GM21576 (cell line): ENCODE data around the gene DSCAM.
"Not testable (repeated sequence)": the region's sequence is repeated elsewhere in the genome, so short reads cannot be mapped to it uniquely, and the experiment has no call there.

ENCODE experiments used
- ATAC-seq: cut with Tn5 transposase; IDR thresholded peaks from one replicate; pipeline ENCODE4 v1.9.1; 2021; ENCODE audit warnings: mild to moderate bottlenecking, moderate library complexity; ENCODE audit not compliant: unreplicated experiment

DSCAM gene

GRCh38 chr21:40028393-40028792, 818.6 kb downstream of the DSCAM start:
- not testable (repeated sequence) for ATAC-seq

- ATAC-seq = no peak
These were observed 825.2 kb downstream of the DSCAM start for GRCh38 chr21:40021558-40022351.

DNA sequence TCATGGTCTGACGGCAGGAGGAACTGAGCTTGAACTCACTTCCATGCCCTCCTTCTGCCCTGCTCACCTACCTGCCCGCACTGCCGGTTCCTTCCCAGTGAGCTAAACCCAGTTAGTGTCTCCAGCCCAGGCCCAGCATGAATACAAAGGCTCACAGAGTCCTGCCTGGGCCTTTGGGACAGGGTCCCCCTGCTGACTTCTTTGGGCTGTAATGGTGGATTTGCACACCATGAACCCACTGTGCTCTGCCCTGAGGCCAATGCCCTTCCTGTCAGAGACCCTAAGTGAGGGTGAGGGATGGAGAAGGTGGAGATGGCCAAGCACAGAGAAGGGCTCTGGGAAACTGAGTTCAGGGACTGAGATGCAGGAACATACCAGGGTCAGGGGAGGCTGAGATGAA, 826.3 kb downstream of the DSCAM start:
- no peak for ATAC-seq

DNA sequence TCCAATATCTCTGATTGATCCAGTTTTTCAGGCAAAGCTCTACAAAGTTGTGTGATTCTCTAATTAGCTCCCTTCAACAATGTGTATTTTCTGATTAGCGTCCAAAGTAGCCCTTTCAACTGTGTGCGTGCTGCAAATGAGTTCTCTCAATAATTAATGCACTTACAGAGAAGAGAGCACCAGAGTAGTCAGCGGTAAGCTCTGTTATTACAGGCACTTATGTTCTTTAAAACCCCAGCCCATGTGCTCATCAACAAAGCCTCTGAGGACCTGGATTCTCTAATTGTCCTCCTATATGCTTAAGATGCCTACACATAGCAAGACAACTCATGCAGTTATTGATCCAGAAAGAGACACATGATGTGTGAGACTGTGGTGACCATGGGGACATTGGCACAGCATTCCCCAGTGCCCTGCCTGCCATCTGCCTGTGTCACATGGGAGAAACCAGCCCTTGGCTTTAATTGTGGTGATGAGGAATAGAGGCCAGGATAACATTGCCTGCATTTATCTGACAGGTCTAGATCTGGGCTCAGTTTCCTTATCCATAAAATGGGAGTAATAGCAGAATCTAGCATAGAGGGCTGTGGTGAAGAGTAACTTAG, 828.0 kb downstream of the DSCAM start:
- ATAC-seq = no peak

DNA sequence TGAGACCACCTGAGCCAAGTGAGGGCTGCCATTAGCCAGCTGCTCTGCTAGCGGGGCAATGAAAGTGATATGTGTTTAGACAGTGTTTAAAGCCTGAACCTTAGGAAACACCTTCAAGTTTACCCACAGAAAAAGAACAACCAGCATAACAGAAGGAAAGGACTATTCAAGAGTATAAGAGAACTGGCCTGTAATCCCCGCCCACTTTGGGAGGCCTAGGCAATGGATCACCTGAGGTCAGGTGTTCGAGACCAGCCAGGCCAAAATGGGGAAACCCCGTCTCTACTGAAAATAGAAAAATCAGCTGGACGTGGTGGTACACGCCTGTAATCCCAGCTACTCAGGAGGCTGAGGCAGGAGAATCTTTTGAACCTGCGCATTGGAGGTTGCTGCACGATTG, 830.3 kb downstream of the DSCAM start:
- no peak for ATAC-seq

- no peak for ATAC-seq
These were observed 830.7 kb downstream of the DSCAM start for GRCh38 chr21:40016234-40016633.

DNA sequence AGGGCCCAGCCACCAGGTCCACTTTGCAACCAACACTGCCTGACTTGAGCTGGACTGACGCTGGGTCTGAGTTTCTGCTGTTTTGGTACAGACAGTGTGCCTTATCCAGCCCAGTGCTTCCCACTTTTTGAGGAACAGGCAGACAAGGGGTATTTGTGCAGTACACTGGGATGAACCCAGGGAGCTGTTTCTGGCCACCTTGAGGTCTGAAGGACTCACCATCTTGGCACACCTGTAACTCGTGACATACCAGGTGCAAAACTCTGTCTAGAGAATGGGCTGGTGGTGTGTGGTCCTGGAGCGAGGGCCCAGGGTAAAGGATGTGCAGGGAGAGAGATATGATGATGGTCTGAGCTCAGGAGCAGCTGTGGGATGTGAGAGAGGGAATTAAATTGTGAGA, 831.1 kb downstream of the DSCAM start:
- no peak for ATAC-seq

GRCh38 chr21:40014394-40014793, 832.6 kb downstream of the DSCAM start:
- no peak for ATAC-seq

DNA sequence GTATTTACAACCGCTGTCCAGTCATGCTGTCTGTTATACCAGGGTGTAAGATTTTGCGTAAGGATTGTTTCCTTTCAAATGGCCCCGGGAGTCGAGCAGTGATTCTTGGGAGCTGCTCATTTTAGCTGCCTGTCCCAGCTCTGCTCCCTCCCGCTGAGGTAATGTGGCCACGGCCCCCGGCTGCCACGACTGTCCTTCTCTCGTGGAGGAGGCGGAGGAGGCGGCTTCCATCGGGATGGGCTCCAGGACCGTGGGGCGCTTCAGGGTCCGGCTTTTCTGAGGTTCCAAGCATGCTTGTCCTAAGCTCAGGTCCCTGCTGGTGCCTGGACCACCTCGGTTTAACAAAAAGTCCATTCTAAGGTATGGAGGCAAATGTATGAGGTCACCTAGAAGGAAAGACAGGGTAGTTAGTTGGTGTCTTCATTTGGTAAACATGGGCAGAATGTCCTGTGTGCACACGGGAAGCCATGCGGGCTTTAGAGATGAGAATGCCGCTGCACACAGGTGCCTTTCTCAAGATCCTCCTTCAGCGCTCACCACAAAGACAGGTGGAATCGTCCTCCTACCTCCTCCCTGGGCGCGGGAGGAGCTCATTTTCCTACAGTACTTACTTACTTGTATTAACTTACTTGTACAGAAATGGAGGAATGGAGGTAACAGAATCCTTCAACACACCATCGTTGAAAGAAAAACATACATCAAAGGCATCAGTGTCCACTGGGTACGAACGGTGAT, 833.8 kb downstream of the DSCAM start:
- ATAC-seq = no peak

DNA sequence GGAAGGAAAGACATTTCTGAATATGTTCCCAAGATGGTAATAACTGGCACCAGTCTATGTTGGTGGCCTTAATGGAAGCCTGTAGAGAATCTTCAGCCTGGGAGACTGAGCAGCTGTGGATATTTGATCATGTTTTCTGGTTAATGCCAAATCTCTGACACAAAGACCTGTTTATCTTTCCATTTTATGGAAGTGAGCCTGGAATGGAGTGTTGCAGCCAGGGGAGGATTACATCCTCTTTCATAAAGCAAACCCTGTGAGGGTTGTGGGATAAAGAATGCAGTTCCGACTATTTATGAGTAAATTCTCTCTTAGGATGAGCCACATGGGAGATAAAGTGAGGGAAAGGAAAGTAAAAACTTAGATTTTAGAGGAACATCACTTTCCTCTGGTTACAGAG, 835.6 kb downstream of the DSCAM start:
- ATAC-seq = no peak

DNA sequence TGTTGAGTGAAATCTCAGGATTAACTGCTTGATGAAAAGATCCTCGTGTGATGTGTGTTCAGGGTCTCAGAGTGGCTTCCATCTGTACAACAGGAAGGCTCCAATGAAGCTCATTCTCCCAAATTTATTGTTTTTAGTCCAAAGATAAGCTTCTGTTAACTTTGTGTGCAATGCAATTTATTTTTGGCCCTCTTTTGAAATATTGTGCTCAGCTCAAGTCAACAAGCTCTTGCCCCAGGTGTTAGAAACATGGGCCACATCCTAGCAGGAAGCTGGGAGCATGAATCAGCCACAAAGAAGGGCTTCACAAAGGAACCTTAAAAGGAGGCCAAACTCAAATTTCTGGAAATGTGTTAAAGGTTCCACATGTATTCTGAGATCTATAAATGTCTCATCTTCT, 844.0 kb downstream of the DSCAM start:
- ATAC-seq = no peak

DNA sequence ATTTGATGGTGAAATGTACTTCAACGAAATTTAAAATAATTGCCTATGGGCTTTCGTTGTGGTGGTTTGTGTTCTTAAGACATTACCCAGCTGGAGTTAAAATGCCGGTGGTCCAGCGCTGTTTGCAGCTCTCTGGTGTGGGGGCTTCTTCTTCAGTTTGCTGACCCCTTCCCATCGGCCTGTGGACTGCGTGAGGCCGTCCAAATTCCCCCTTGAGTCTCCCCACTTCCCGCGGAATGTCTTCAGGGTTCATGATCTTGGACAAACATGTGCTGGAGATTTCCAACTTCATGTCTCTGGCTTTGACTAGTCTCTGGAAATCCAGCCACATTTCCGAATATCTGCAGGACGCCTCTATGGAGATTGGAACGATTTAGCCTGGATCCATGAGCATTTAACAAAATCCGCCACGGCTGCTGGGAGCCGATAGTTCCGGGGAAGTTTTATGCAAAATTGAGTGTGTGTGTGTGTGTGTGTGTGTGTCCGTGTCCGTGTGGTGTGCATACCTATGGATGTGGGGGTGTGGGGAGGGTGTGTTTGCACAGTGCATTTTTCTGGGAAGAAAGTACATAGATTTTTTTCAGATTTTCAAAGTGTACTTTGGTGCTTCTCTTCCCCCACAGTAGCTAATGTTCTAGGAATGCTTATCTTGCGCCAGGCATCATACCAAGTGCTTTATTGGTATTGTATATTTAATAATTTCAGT, 862.5 kb downstream of the DSCAM start:
- ATAC-seq = no peak

DNA sequence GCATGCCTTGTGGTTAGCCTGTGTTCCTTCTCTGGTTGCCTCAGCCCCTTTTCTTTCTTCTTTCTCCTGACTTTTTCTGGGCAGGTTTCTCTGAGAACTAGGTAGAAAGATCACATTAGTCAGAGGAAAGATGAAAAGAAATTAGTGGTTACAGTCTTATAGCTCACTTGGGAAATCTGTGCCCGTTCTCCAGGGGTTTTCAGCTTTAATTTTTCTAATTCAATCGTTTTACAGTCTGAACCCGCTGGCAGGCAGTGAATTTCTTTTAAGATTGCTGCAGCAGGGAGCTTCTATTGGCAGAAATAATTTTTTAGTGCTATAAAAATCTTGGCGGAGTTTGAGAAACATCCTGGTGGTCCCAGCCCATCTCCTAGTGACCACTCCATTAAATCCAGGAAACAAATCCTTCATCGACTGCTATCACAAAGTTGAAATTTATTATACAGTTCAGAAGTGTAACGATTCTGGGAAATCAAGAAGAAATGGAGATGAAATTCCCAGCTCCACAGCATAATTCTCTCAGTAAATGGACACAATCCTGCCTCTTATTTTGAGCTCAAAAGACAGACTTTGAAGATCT, 866.6 kb downstream of the DSCAM start:
- no peak for ATAC-seq

GRCh38 chr21:39979321-39979720, 867.6 kb downstream of the DSCAM start:
- ATAC-seq = no peak

GRCh38 chr21:39976800-39977199, 870.2 kb downstream of the DSCAM start:
- ATAC-seq = no peak

- no peak for ATAC-seq
These were observed 873.8 kb downstream of the DSCAM start for GRCh38 chr21:39972976-39973770.

GRCh38 chr21:39972471-39972870, 874.5 kb downstream of the DSCAM start:
- no peak for ATAC-seq

GRCh38 chr21:39971956-39972355, 875.0 kb downstream of the DSCAM start:
- no peak for ATAC-seq

- ATAC-seq = no peak
These were observed 877.1 kb downstream of the DSCAM start for GRCh38 chr21:39969691-39970364.

- no peak for ATAC-seq
These were observed 878.9 kb downstream of the DSCAM start for GRCh38 chr21:39968010-39968409.
